Measurements from ENCODE around the gene UPF2. TPM values are rescaled to one million over a fixed set of nuclear protein-coding genes. Genes with fewer than 3 reads are reported as not detected.

Gene UPF2
- total RNA-seq, 1 donor from 2014 or later, result 26.4 TPM

DNA sequence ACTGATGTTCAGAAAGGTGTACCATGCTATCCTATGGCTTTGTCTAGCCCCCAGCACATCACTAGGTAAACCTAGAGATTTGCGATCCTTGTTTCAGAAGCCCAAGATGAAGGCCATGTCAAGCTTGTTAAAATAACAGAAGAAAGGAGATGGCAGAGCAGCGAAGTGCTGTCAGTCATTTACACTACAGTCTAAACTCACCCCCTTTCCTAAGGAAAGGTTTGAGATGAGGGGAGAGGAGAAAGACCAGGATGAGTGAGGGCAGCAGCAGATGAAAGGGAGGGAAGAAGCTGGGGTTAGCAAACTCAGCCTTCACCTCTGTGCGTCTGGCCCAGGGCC, 144.6 kb downstream of the UPF2 start:
- Mint-ChIP-seq H3K27me3 (ENCODE audit: low read depth) (no peaks in the 10 kb centered on the region), H3K9me3 (no peaks in the 10 kb centered on the region), H3K4me1 (peaks cover 27% of the 10 kb centered on the region), H3K36me3 (no peaks in the 10 kb centered on the region), H3K4me3 (no peak overlapping the region), H3K27ac (peak overlapping the region; percentile 89)
- TF ChIP-seq, protein P1, sequence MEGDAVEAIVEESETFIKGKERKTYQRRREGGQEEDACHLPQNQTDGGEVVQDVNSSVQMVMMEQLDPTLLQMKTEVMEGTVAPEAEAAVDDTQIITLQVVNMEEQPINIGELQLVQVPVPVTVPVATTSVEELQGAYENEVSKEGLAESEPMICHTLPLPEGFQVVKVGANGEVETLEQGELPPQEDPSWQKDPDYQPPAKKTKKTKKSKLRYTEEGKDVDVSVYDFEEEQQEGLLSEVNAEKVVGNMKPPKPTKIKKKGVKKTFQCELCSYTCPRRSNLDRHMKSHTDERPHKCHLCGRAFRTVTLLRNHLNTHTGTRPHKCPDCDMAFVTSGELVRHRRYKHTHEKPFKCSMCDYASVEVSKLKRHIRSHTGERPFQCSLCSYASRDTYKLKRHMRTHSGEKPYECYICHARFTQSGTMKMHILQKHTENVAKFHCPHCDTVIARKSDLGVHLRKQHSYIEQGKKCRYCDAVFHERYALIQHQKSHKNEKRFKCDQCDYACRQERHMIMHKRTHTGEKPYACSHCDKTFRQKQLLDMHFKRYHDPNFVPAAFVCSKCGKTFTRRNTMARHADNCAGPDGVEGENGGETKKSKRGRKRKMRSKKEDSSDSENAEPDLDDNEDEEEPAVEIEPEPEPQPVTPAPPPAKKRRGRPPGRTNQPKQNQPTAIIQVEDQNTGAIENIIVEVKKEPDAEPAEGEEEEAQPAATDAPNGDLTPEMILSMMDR (IDR thresholded peaks at IDR 0.05; ENCODE audit: unreplicated experiment), result no peak
- DNase-seq (ENCODE audit: low spot score in 2 of 2, unreplicated experiment in 2 of 2), result no peak

DNA sequence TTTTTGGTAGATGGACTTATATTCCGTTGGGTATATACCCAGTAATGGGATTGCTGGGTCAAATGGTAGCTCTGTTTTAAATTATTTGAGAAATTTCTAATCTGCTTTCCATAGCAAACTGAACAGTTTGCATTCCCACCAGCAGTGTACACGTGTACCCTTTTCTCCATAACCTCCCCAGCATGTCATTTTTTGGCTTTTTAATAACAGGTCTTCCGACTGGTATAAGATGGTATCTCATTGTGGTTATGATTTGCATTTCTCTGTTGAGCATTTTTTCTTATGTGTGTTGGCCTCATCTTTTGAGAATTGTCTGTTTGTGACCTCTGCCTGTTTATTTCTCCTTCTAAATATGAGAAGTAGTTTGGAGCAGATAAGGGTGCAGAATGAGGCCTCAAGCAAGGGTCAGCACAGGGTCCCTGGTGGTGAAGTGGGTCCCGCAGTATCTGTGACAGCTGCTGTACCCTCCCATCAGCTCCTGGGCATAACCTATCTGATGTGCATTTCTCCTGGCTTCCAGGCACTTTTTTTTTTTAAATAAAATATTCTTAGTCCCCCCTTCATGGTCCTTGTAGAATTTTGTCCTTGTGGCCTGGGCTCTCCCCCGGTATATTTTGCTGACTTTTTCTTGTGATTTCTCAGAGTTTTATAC, 145.9 kb downstream of the UPF2 start:
- Mint-ChIP-seq H3K4me3 (no peak overlapping the region), H3K9me3 (no peaks in the 10 kb centered on the region), H3K4me1 (peaks cover 21% of the 10 kb centered on the region), H3K36me3 (no peaks in the 10 kb centered on the region), H3K27ac (peak overlapping the region; percentile 57), H3K27me3 (ENCODE audit: low read depth) (no peaks in the 10 kb centered on the region)
- no peak for DNase-seq (ENCODE audit: low spot score in 2 of 2, unreplicated experiment in 2 of 2)
- TF ChIP-seq, protein P1 (IDR thresholded peaks at IDR 0.05; ENCODE audit: unreplicated experiment), result no peak

- TF ChIP-seq, protein P1 (IDR thresholded peaks at IDR 0.05; ENCODE audit: unreplicated experiment), result no peak
- no peak overlapping the region for H3K4me3 Mint-ChIP-seq
- no peaks in the 10 kb centered on the region for H3K36me3 Mint-ChIP-seq
- no peak for DNase-seq (ENCODE audit: low spot score in 2 of 2, unreplicated experiment in 2 of 2)
- no peak overlapping the region for H3K27ac Mint-ChIP-seq
- no peaks in the 10 kb centered on the region for H3K9me3 Mint-ChIP-seq
- H3K27me3 Mint-ChIP-seq (ENCODE audit: low read depth), result no peaks in the 10 kb centered on the region
- H3K4me1 Mint-ChIP-seq, result peaks cover 19% of the 10 kb centered on the region
Measured at GRCh38 chr10:11895598-11895997, 147.0 kb downstream of the UPF2 start.

DNA sequence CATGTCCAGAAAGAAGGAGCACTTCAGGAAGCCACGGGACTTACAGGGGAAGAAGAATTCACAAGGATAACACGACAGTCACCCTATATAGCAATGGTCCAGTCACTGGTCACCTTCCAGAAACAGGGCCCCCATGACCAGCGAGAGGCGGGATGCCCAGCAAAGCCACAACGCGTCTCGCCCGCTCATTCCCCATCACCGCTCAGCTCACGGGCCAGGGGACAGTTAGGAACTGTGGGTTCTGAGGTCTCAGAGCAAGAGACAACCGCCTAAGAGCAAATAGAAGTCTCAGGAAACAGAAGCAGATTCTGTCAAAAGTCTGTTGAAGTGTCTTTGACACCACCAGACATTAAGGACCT, 147.5 kb downstream of the UPF2 start:
- Mint-ChIP-seq H3K9me3 (no peaks in the 10 kb centered on the region), H3K4me1 (peaks cover 19% of the 10 kb centered on the region), H3K36me3 (no peaks in the 10 kb centered on the region), H3K4me3 (no peak overlapping the region), H3K27me3 (ENCODE audit: low read depth) (no peaks in the 10 kb centered on the region), H3K27ac (no peak overlapping the region)
- DNase-seq (ENCODE audit: low spot score in 2 of 2, unreplicated experiment in 2 of 2), result no peak
- TF ChIP-seq, protein P1 (IDR thresholded peaks at IDR 0.05; ENCODE audit: unreplicated experiment), result no peak

DNA sequence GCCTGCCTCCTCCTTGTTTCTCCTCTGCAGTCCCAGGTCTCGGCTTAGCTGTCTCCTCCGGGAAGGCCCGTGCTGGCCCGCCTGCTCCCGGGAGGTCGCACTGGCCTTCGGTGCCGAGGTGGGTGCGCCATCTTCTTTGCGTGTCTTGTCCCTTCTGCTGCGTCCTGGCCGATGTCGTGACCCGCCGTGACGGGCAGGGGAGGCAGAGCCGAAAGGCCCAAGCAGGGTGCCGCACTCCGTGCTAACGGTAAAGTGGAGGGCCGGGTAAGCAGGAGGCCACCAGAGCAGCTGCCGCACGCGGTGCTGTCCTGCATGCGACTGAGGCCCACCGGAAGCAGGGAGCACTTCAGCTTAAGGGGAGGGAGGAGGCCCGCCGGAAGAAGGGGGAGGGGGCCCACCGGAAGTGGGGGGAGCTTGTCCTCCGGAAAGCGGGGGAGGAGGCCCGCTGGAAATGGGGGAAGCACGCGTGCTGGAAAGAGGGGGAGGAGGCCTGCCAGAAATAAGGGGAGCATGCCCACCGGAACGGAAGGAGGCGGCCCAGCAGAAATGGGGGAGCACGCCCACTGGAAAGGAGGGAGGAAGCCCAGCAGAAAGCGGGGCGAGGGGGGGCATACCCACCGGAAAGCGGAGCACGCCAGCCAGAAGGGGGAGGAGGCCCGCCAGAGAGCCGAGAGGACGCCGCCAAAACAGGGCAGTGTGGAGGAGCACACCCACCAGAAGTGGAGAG, 148.1 kb downstream of the UPF2 start:
- DNase-seq (ENCODE audit: low spot score in 2 of 2, unreplicated experiment in 2 of 2), result no peak
- Mint-ChIP-seq H3K4me3 (no peak overlapping the region), H3K9me3 (no peaks in the 10 kb centered on the region), H3K27ac (no peak overlapping the region), H3K27me3 (ENCODE audit: low read depth) (no peaks in the 10 kb centered on the region), H3K4me1 (peaks cover 19% of the 10 kb centered on the region), H3K36me3 (no peaks in the 10 kb centered on the region)
- TF ChIP-seq, protein P1 (IDR thresholded peaks at IDR 0.05; ENCODE audit: unreplicated experiment), result no peak

All from mesothelial cell of epicardium (in vitro differentiated cells).